HG03159 (cell line): Measurements from ENCODE around the gene FGA.
"Not testable (repeated sequence)": the region's sequence is repeated elsewhere in the genome, so short reads cannot be mapped to it uniquely, and the experiment has no call there.

Source experiments
- ATAC-seq: cut with Tn5 transposase; IDR thresholded peaks from one replicate; pipeline ENCODE4 v1.9.1; 2021; ENCODE audit warnings: mild to moderate bottlenecking, moderate library complexity; ENCODE audit not compliant: unreplicated experiment

Gene FGA

DNA sequence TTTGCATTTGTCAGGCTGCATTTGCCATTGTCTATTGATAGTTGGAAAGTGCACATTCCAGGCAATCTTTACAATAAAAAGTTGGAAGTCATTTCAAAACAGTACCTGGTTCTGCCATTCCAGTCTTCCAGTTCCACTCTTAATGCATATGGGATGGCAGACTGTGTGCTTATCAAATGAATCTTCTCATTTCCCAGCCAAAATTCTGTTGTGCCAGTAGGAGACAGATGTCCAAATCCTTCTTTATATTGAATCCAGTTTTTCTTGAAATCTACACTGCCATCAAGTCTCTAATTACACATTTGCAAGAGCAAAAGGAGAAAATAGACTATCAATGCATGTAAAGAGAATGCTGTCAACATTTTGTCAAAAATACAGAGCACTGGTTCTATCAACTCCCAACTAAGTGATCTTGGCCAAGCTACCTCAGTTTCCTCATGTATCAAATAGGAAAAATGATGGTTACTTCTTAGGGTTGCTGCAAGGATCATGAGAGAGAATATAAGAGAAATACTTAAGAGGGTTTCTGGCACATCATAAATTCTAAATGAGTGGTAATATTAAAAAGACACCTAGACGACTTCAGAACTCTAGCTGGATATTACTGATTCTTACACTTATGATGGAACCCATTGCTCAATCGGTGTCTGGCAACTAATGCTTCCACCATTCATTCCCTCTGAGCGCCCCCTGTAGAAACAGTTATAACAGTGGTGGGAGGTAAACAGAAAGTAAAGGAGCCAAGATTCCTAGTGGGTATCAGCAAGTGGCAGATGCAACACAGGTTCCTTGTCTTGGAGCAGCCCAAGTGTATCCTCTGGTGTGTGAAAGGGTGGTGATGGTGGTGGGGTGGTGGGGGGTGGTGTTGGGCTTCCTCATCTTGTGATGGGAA, 18.1 kb upstream of the FGA start:
- no peak for ATAC-seq

DNA sequence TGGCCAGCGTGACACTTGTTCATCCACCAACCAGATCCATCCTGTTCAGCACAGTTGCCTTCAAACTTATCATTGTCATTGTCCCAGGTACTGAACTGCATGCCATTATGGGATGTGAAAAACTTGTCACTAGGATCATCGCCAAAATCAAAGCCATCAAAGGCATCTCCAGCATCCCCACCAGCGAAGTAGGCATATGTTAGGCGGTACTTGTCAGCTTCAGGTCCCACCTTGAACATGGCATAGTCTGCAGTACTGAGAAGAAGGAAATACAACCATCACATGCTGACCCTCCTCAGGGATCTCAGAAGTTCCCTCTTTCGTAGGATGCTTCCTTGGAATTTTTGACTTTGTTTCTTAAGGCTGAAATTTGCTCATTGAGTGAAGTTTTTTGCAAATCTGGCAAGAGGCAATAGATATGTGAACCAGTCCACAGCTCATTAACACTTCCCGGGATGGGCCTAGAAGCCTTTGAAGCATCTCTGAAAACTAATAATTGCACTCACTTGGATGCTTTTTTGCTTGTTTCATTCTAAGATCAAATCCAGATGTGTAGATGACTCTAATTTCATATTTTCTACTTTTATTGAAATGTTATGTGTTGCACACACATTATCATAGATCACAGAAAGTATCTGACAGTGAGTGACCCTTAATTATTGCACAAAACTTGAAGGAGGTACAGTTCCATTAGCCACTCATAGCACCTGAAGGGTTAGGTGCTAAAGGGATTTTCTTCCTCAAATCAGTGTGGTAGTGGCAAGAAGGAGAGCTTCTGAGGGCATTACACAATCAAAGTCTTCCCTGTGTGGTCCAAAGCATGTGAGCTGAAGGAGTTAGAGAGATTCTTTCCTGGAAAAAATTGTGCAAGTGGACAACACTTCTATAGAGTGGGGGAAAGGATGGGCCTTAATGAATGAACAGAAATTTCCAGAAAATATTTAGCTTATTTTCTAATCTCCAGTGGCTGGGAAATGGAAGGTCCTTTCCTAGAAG, 16.5 kb upstream of the FGA start:
- ATAC-seq, result no peak

DNA sequence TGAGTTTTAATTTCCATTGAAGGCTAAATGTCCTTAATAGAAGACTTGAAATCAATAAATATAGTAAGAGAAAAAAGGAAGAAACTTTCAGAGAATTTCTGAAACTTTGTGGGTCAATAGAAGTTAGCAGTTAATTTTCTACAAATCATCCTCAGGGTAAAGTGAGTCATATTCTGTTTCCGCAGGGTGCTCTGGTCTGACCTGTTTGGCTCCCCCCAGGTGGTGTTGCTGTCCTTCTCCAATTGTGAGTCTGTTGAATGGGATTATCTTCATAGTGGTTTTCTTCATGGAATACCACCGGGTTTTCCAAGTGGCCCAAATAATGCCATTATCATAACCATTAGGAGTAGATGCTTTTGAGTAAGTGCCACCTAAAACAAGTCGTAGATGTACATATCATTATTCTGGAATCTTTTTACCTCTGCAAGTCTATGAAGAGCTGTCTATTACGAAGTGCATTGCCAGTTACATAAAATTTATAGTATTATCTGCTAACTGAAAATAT, 14.2 kb upstream of the FGA start:
- no peak for ATAC-seq

DNA sequence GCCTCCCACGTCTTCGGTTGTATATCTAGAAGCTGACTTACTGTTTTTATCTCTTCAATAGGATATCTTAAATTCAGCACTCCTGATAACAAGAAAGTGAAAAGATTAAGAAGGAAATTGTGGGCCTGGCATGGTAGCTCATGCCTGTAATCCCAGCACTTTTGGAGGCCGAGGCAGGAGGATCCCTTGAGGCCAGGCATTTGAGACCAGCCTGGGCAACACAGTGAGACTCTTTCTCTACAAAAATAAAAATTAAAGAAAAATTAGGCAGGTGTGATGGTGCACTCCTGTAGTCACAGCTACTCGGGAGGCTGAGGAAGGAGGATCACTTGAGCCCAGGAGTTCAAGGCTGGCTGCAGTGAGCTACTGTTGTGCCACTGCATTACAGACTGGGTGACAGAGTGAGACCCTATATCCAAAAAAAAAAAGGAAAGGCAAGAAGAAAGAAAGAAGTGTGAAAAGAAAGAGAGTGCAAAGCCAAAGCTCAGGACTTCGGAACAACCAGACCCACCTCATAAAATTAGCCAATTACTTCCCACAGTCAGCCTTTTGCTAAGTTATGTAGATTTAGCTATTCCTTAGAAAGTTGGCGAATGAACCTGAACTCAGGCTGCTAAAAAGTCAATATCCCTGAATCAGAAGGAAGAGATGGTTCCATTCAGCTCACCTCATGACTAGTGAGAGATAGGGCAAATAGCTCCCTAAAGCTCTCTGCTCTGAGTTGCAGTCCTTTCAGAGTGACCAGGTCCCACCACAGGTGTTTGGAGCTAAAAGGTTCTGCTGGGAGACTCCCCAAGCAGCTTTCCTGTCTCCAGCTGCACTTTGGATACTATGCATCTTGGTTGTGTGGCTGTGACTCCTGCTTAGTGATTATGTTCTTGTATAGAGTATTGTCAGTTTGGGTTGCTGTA, 12.7 kb upstream of the FGA start:
- ATAC-seq, result no peak

DNA sequence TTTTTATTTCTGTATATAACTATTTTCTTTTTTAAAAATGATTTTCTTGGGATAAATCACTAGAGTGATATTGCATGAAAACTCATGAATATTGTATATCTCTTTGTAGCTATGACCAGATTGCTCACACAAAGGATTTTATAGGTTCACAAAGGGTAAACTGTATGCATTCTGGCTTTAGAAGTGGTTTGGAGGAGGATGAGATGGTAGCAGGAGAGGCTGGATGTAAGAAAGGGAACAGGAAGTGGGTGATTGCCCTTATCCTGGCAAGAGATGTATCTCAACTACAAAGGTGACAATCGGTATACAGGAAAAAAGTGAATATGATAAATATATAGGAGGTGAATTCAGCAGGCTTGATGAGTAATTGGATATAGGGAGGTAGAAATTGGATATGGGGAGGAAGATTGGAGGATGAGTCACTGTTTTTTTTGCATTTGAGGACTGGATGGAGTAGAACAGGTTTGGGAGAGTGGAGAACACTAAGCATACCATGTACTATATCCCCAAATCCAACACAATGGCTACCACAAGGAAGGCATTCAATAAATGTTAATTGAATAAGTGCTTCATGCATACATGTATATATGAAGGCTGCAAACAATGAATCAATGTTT, 12.0 kb upstream of the FGA start:
- ATAC-seq, result no peak

DNA sequence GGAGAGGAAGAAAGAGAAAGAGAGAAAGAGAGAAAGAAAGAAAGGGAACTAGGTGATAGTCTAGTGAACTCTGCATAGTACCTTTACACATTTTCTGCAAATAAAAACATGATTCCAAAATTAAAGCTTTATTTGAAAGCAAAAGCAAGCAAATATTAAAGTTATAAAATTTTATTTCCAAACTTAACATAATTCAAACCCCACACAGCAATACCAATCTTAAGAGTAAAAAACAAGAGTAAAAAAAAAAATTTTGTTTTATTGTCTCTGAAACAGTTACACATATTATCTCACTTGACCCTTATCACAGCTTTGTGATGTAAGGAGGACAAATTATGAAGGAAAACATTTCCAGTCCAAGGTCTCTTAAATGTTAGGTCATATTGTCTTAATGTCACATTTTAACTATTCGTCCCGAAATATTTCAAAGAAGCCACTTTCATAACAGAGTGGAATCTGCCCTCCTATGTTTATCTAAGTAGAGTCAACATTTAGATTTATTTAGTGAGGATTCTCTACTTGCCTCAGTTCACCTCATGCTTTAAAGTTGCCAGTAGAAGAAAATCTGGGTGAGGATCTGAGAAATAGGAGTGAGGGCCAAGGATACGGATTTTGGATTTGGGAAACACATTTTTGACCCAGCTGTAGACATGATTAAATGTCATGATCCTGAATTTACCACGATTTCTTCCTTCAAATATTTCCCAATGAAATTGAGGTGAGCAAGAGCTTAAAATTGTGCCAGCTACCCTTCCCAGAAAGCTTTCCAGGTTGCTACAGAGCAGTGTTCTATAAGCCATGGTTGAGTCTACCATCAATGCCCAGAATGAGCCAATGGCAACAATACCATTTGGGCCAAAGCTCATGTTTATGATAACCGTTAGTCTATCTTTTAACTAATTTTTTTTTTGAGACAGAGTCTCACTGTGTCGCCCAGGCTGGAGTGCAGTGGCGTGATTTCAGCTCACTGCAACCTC, 7.5 kb upstream of the FGA start:
- no peak for ATAC-seq

DNA sequence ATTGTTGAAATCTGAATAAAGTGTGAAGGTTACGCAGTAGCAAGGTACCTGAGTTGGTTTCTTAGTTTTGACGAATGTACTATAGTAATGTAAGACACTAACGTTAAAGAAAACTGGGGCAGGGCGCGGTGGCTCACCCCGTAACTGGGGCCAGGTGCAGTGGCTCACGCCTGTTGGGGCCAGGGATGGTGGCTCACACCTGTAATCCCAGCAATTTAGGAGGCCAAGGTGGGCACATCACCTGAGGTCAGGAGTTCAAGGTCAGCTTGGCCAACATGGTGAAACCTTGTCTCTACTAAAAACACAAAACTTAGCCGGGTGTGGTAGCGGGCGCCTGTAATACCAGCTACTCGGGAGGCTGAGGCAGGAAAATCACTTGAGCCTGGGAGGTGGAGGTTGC, 6.7 kb upstream of the FGA start:
- not testable (repeated sequence) for ATAC-seq

DNA sequence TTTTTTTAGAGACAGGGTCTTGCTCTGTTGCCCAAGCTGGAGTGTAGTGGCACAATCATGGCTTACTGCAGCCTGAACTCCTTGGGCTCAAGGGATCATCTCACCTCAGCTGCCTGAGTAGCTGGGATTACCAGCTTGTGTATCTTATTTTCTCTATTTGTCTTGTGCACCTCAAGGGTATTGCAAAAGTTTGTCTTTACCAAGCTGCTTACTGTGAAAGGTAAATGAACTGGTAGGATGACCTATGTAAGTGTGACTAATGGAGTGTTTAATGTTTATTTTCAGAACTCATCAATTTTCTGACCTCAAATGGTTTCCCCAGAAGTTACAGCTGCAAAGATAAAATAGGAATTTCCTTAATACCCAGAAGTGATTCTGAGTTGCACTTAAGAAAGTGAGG, 5.3 kb upstream of the FGA start:
- no peak for ATAC-seq

DNA sequence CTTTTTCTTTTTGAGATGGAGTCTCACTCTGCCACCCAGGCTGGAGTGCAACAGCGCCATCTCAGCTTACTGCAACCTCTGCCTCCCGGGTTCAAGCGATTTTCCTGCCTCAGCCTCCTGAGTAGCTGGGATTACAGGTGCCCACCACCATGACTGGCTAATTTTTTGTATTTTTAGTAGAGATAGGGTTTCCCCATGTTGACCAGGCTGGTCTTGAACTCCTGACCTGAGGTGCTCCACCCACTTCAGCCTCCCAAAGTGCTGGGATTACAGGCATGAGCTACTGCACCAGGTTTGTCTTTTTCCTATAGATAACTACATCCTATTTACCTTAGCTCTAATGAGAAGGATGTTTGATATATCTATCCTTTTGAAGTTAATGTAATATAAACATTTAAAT, 3.8 kb upstream of the FGA start:
- ATAC-seq, result not testable (repeated sequence)

DNA sequence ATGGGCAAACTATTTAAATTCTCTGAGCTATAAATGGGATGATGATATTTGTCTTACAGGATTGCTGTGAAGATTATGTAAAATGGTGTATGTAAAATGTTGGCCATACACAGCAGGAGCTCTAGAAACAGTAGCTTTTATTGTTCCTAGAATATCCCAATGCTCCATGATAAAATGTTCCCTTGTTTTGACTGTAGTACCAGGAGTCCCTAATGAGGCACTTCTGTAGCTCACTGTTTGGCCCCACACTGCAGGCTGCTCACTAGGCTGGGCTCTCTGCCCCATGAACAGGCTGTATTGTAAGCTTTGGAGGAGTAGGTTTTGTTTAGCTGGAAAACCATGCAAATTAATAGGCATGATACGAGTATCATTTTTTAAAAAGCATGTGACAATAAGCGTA, 3.3 kb upstream of the FGA start:
- no peak for ATAC-seq

DNA sequence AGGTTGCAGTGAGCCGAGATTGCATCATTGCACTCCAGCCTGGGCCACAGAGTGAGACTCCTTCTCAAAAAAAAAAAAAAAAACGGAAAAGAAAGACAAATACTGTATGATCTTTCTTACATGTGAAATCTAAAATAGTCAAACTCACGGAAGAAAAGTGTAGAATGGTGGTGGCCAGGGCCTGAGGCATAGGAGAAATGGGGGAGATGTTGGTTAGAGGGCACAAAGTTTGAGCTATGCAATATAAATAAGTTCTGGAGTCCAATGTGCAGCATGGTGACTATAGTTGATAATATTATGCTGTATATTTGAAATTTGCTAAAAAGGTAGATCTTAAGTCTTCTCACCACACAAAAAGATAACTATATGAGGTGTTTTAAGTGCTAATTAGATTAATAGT, 1.3 kb upstream of the FGA start:
- ATAC-seq, result no peak

DNA sequence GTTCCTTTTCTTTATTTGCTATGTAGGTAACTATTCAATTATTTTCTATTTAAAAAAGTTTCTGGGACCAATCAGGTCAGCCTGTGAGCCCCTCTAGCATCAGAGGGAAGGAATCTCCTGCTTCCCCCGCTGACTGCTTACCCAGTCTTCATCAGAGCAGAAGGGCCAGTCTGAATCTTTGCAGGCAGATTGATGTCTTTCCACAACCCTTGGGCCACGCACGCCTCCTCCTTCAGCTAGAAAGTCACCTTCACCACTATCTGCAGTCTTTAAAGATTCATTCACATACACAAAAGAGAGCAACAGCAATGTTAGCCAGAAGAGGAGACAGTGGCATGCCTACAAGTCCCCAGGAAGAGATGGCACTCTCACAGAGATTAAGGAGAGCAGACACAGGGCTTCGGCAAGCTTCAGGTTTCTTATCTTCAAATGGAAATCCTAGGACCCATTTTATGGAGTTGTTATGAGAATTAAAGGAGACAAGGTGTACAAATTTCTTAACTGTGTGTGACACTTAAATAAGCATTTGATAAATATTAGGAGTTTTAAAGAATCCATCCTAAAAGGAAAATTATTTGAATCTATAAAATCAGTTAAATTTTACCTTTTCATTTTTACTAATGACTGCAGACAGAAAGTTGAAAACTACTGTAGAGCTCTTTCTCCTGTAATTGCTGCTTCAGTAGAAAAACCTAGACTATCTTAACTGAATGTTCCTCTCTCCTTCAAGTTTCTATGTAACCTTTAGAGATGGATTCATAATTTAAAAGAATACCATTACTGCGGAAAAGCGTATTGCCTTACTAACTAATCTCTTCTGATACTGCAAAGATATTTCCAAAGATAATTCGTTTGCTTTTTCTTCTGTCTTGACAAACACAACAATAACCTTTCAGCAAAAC, 995 bp downstream of the FGA start:
- ATAC-seq, result no peak

DNA sequence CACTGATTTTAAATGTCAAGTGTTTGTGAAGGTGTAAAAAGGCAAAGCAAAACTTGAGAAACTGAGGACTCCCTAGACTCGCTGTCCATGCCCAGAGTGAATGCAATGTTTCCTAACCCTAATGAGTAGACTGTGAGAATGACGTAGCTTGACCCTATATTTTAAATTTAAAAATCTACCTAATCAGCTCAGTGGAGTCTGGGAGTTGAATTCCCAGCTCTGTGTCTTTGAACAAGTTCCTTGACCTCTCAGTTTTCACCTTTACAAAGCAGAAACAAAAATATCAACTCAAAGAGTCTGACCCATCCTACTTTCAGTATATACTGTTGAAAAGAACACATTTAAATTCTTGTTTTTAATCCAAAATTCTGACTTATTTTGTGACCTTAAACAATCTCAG, 2.3 kb downstream of the FGA start:
- no peak for ATAC-seq

DNA sequence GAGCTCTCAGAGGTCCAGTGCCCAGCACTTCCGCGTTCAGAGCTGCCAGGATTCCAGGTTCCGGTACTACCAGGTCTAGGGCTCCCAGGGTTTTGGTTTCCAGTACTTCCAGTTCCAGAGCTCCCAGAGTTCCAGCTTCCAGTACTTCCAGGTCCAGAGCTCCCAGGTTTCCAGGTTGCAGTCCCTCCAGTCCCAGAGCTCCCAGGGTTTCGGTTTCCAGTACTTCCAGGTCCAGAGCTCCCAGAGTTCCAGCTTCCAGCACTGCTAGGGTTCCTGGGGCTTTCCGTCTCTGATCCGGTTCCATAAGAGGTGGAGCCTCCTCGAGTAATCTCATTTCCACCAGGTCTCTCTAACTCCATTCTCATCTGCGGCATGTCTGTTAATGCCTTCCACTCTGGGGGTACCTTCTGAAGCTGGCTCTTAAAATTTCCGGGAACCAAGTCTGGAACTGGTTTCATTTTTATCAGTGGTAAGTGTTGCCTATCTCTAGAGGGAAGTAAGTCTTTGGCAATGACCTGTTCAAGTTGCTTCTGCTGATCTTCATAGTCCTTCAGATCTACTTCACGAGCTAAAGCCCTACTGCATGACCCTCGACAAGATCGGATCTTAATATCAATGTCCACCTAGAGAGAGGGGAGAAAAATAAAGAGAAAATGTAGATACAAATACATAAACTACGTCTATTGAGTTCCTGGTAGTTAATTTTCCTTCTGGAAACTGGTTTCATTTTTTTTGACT, 4.1 kb downstream of the FGA start:
- no peak for ATAC-seq

DNA sequence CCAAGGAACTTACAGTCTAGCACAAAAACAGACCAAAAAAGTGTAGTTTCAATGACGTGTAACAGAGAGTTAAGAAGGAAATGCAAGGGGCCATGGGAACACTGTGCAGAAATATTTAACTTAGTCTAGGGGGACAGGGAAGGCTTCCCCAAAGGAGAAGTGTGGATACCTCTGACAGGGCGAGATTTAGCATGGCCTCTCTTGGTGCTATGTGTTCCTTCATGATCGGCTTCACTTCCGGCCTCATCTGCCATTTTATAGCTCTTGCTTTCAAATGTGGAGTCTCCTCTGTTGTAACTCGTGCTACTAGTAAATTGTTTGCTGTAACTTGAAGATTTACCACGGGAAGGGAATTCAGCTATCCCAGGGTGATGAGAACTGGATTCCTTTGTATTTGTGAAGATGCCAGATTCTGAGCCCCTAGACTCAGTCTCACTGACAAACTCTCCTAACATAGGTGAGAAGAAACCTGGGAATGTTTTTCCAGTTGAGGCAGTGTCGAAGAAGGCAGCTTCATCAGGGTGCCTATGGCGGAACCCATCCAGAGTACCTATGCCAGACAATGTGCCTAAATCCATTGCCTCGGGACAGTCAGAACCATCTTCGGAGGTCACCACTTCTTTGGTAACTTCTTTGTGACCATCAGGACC, 5.0 kb downstream of the FGA start:
- no peak for ATAC-seq

DNA sequence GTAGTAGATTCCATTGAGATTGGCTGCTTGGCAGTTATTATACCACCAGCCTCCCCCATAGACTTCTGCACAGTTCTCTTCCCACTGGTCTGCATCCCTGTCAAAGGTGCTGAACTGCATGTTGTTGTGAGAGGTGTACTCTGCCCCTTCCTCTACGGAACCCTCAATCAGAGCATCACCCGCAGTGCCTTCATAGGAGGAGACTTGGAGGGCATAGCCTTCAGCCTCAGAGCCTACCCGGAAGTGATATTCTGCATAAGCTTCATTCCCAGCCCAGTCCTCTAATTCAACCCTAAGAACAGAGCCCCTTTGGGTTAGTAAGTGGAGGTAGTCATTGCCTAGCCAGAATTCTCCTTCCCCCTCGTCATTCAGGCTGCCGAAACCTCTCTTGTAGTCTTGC, 6.3 kb downstream of the FGA start:
- ATAC-seq, result no peak

DNA sequence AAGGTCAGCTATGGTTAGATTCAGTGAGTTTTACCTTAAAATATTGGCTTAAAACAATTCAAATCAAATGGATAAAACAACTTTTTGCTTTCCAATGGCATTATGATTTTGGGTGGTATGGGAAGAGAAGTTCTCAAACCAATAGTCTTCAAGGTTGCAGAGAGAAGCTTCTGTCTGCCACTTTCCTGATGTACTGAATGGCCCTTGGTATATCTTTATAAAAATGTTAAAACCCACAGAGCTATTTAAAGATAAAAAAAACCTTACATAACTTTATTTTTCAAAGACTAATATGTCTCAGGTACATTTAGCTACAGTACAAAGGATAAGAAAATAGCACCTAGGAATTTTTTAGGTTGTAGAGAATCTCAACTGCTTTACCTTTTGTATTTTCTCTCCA, 6.9 kb downstream of the FGA start:
- no peak for ATAC-seq
